OCI-LY1 (cell line): ENCODE measurements around the gene SPTY2D1.
"Not testable (repeated sequence)": the region's sequence is repeated elsewhere in the genome, so short reads cannot be mapped to it uniquely, and the experiment has no call there.

Experiments
- H2AFZ ChIP-seq: fragments of 200-600 bp; sonication (generic), shearing (Covaris generic); 2 replicates; pipeline ENCODE4 v1.6.0; 2014; ENCODE audit warnings: antibody characterized with exemption, mild to moderate bottlenecking, low read length
- H3F3A ChIP-seq: fragments of 200-600 bp; sonication (generic), shearing (Covaris generic); 2 replicates; pipeline ENCODE4 v1.6.0; 2014; ENCODE audit warnings: mild to moderate bottlenecking, antibody characterized with exemption, low read length, moderate library complexity; ENCODE audit not compliant: insufficient read depth
- H3K27ac ChIP-seq: fragments of 200-600 bp; sonication (generic); 2 replicates; pipeline ENCODE4 v1.5.1; 2014; ENCODE audit warnings: low read length, mixed run types, mild to moderate bottlenecking, low read depth; ENCODE audit not compliant: poor library complexity, severe bottlenecking
- H3K27me3 ChIP-seq: fragments of 200-600 bp; sonication (generic); 2 replicates; pipeline ENCODE4 v1.6.0; 2014; ENCODE audit warnings: antibody characterized with exemption, mild to moderate bottlenecking, low read length, moderate library complexity; ENCODE audit not compliant: insufficient read depth
- H3K36me3 ChIP-seq: fragments of 200-600 bp; sonication (generic); 2 replicates; pipeline ENCODE4 v1.6.1; 2014; ENCODE audit warnings: mild to moderate bottlenecking, antibody characterized with exemption, low read length, moderate library complexity, mixed read lengths; ENCODE audit not compliant: insufficient read depth
- H3K4me1 ChIP-seq: fragments of 200-600 bp; sonication (generic); 2 replicates; pipeline ENCODE4 v1.5.1; 2014; ENCODE audit warnings: mild to moderate bottlenecking, low read length, moderate library complexity; ENCODE audit not compliant: insufficient read depth, severe bottlenecking
- H3K4me2 ChIP-seq: fragments of 200-600 bp; sonication (generic), shearing (Covaris generic); 2 replicates; pipeline ENCODE4 v1.6.1; 2014; ENCODE audit warnings: low read length
- H3K4me3 ChIP-seq: fragments of 200-600 bp; sonication (generic); 2 replicates; pipeline ENCODE4 v1.5.1; 2014; ENCODE audit warnings: low read length, low read depth, mild to moderate bottlenecking, mixed read lengths; ENCODE audit not compliant: poor library complexity, severe bottlenecking
- H3K79me2 ChIP-seq: fragments of 200-600 bp; shearing (Covaris generic); 2 replicates; pipeline ENCODE4 v1.6.1; 2016; ENCODE audit warnings: mixed run types, low read length, mixed read lengths; ENCODE audit not compliant: insufficient read depth
- H3K9ac ChIP-seq: fragments of 200-600 bp; sonication (generic), shearing (Covaris generic); 2 replicates; pipeline ENCODE4 v1.6.1; 2014; ENCODE audit warnings: mild to moderate bottlenecking, low read length, mixed read lengths
- H3K9me2 ChIP-seq: fragments of 200-600 bp; sonication (generic), shearing (Covaris generic); 2 replicates; pipeline ENCODE4 v1.6.1; 2014; ENCODE audit warnings: low read depth, mild to moderate bottlenecking, low read length, mixed read lengths
- H3K9me3 ChIP-seq: fragments of 200-600 bp; shearing (Covaris generic); 2 replicates; pipeline ENCODE4 v1.6.1; 2014; ENCODE audit warnings: low read length, mixed read lengths
- H4K20me1 ChIP-seq: fragments of 200-600 bp; sonication (generic), shearing (Covaris generic); 2 replicates; pipeline ENCODE4 v1.6.0; 2016; ENCODE audit warnings: mild to moderate bottlenecking, low read length; ENCODE audit not compliant: insufficient read depth
- CTCF ChIP-seq: fragments of 200-600 bp; sonication (generic), shearing (Covaris generic); IDR thresholded peaks from 2 replicates; pipeline ENCODE4 v1.5.1; 2017; ENCODE audit warnings: mild to moderate bottlenecking, antibody characterized with exemption, low read length, moderate library complexity, mixed read lengths
- EZH2 ChIP-seq: fragments of 200-600 bp; sonication (generic), shearing (Covaris generic); IDR thresholded peaks from 2 replicates; pipeline ENCODE4 v1.8.0; 2017; ENCODE audit warnings: borderline replicate concordance, mixed run types, mild to moderate bottlenecking, antibody characterized with exemption, low read length, moderate library complexity, mixed read lengths

Gene SPTY2D1

GRCh38 chr11:18669711-18670110, 35.6 kb upstream of the SPTY2D1 start:
- no peaks in the 10 kb centered on the region for H3K9me3 ChIP-seq
- no peaks in the 10 kb centered on the region for H3K9me2 ChIP-seq
- no peak overlapping the region for H3K9ac ChIP-seq
- H3F3A ChIP-seq = no peaks in the 10 kb centered on the region
- no peak overlapping the region for H3K4me3 ChIP-seq
- no peak overlapping the region for H2AFZ ChIP-seq
- no peak overlapping the region for H3K27ac ChIP-seq
- no peak overlapping the region for H3K4me2 ChIP-seq
- no peaks in the 10 kb centered on the region for H3K36me3 ChIP-seq
- no peaks in the 10 kb centered on the region for H4K20me1 ChIP-seq
- H3K27me3 ChIP-seq = no peaks in the 10 kb centered on the region
- no peak for TF ChIP-seq EZH2
- no peak for TF ChIP-seq CTCF
- H3K4me1 ChIP-seq = no peaks in the 10 kb centered on the region
- H3K79me2 ChIP-seq = no peaks in the 10 kb centered on the region

- no peaks in the 10 kb centered on the region for H3K27me3 ChIP-seq
- H3F3A ChIP-seq = no peaks in the 10 kb centered on the region
- no peak overlapping the region for H2AFZ ChIP-seq
- H3K27ac ChIP-seq = no peak overlapping the region
- no peaks in the 10 kb centered on the region for H3K79me2 ChIP-seq
- H3K36me3 ChIP-seq = no peaks in the 10 kb centered on the region
- no peaks in the 10 kb centered on the region for H3K9me2 ChIP-seq
- no peak overlapping the region for H3K4me3 ChIP-seq
- H3K4me2 ChIP-seq = no peak overlapping the region
- no peak overlapping the region for H3K9ac ChIP-seq
- TF ChIP-seq CTCF = no peak
- TF ChIP-seq EZH2 = no peak
- no peaks in the 10 kb centered on the region for H4K20me1 ChIP-seq
- H3K4me1 ChIP-seq = no peaks in the 10 kb centered on the region
- H3K9me3 ChIP-seq = no peaks in the 10 kb centered on the region
Observed at GRCh38 chr11:18669219-18669596, 35.1 kb upstream of the SPTY2D1 start.

- Histone ChIP-seq H3K4me2 (no peak overlapping the region), H3K36me3 (no peaks in the 10 kb centered on the region), H4K20me1 (no peaks in the 10 kb centered on the region), H2AFZ (no peak overlapping the region), H3K4me3 (no peak overlapping the region), H3K9me2 (no peaks in the 10 kb centered on the region), H3K9me3 (no peaks in the 10 kb centered on the region), H3K27me3 (no peaks in the 10 kb centered on the region), H3F3A (no peaks in the 10 kb centered on the region), H3K4me1 (no peaks in the 10 kb centered on the region), H3K27ac (no peak overlapping the region), H3K9ac (no peak overlapping the region), H3K79me2 (no peaks in the 10 kb centered on the region)
- TF ChIP-seq EZH2 (no peak), CTCF (no peak)
Observed at GRCh38 chr11:18668131-18668530, 34.0 kb upstream of the SPTY2D1 start.

GRCh38 chr11:18665353-18665872, 31.3 kb upstream of the SPTY2D1 start:
- not testable (repeated sequence) for H3K9me3 ChIP-seq, H2AFZ ChIP-seq, H3K36me3 ChIP-seq, H3K9me2 ChIP-seq, H3K4me1 ChIP-seq, H3F3A ChIP-seq, H3K4me2 ChIP-seq, H3K9ac ChIP-seq, H3K27me3 ChIP-seq, H3K4me3 ChIP-seq, H3K27ac ChIP-seq, H3K79me2 ChIP-seq, H4K20me1 ChIP-seq
